ENCODE measurements around the gene RGS9. TPM values are rescaled to one million over a fixed set of nuclear protein-coding genes. Genes with fewer than 3 reads are reported as not detected.

RGS9 gene
- total and polyA plus RNA-seq, 4 donors = 1.0 to 4.0 (median 2.1) TPM

GRCh38 chr17:65147955-65148354 lies 10.8 kb downstream of the RGS9 start:
- DNase-seq (ENCODE audit: low spot score) = no peak
- H3K27ac ChIP-seq (ENCODE audit: low read depth in 1 of 2, low read length in 2 of 2) = no peak overlapping the region

GRCh38 chr17:65154770-65155589 lies 17.8 kb downstream of the RGS9 start:
- no peaks in the 10 kb centered on the region for H3K36me3 ChIP-seq (ENCODE audit: control insufficient read depth in 4 of 4, insufficient read depth in 3 of 4, low read depth in 1 of 4, low read length in 3 of 4)
- DNase-seq (ENCODE audit: low spot score) = no peak
- no peak overlapping the region for H3K4me3 ChIP-seq (ENCODE audit: low read depth in 1 of 3, low read length in 3 of 3)
- H3K27ac ChIP-seq (ENCODE audit: low read depth in 1 of 2, low read length in 2 of 2) = no peak overlapping the region
- H3K9me3 ChIP-seq (ENCODE audit: control insufficient read depth in 4 of 4, low read length in 3 of 4) = no peaks in the 10 kb centered on the region
- no peak overlapping the region for H3K9ac ChIP-seq (ENCODE audit: low read depth in 1 of 2, low read length in 2 of 2)
- H3K4me1 ChIP-seq (ENCODE audit: control insufficient read depth in 4 of 4, insufficient read depth in 4 of 4, low read length in 3 of 4) = no peaks in the 10 kb centered on the region
- 77% methylated on average over 4 of the region's 4 CpGs for WGBS
- H3K27me3 ChIP-seq (ENCODE audit: control insufficient read depth in 4 of 4, insufficient read depth in 4 of 4, low read length in 3 of 4) = no peaks in the 10 kb centered on the region
- TF ChIP-seq TAF1 (conservative IDR thresholded peaks at IDR 0.05) (no peak), JUND (IDR thresholded peaks at IDR 0.05) (no peak), EGR1 (IDR thresholded peaks at IDR 0.05; ENCODE audit: low read depth in 2 of 2) (no peak), REST (IDR thresholded peaks at IDR 0.05) (no peak), CTCF (IDR thresholded peaks at IDR 0.05; ENCODE audit: low read depth, low read length, missing input control) (no peak), HNF4G (IDR thresholded peaks at IDR 0.05) (no peak), SP1 (IDR thresholded peaks at IDR 0.05) (no peak), YY1 (IDR thresholded peaks at IDR 0.05) (no peak), RXRA (IDR thresholded peaks at IDR 0.05) (no peak)

More at GRCh38 chr17:65147955-65148354, 10.8 kb downstream of the RGS9 start:
- Histone ChIP-seq H3K27me3 (ENCODE audit: control insufficient read depth in 4 of 4, insufficient read depth in 4 of 4, low read length in 3 of 4) (no peaks in the 10 kb centered on the region), H3K9me3 (ENCODE audit: control insufficient read depth in 4 of 4, low read length in 3 of 4) (no peaks in the 10 kb centered on the region), H3K4me1 (ENCODE audit: control insufficient read depth in 4 of 4, insufficient read depth in 4 of 4, low read length in 3 of 4) (peaks cover 0 to 7% (median 6%) of the 10 kb centered on the region in 4 donors), H3K4me3 (ENCODE audit: low read depth in 1 of 3, low read length in 3 of 3) (no peak overlapping the region), H3K9ac (ENCODE audit: low read depth in 1 of 2, low read length in 2 of 2) (no peak overlapping the region), H3K36me3 (ENCODE audit: control insufficient read depth in 4 of 4, insufficient read depth in 3 of 4, low read depth in 1 of 4, low read length in 3 of 4) (no peaks in the 10 kb centered on the region)
- 89% methylated on average over 4 of the region's 4 CpGs for WGBS
- TF ChIP-seq HNF4G (IDR thresholded peaks at IDR 0.05) (no peak), YY1 (IDR thresholded peaks at IDR 0.05) (no peak), MAX (IDR thresholded peaks at IDR 0.05) (no peak), ZBTB33 (IDR thresholded peaks at IDR 0.05) (no peak), SP1 (IDR thresholded peaks at IDR 0.05) (no peak), GABPA (IDR thresholded peaks at IDR 0.05 in 1 of 2, conservative IDR thresholded peaks at IDR 0.05 in 1 of 2) (no peak), EGR1 (IDR thresholded peaks at IDR 0.05; ENCODE audit: low read depth in 2 of 2) (no peak), ATF3 (IDR thresholded peaks at IDR 0.05) (no peak), FOXA1 (IDR thresholded peaks at IDR 0.05) (no peak), FOXA2 (IDR thresholded peaks at IDR 0.05) (no peak), TAF1 (conservative IDR thresholded peaks at IDR 0.05) (no peak), RAD21 (IDR thresholded peaks at IDR 0.05) (no peak), CTCF (IDR thresholded peaks at IDR 0.05; ENCODE audit: low read depth, low read length, missing input control) (no peak), NR2F2 (IDR thresholded peaks at IDR 0.05) (no peak)

Data from liver (tissue), 9 donors.